OCI-LY7 (cell line): ENCODE data around the gene DMXL2. TPM values are rescaled to one million over a fixed set of nuclear protein-coding genes. Genes with fewer than 3 reads are reported as not detected.

ENCODE experiments used
- Bru-seq: library from RNA; stranded (reverse); fragments of 400-500 nt; gene quantifications from one replicate; lab custom pipeline; 2021; lab: Mats Ljungman, UMichigan
- BruChase-seq, 2 experiments: library from RNA; stranded (reverse); fragments of 400-500 nt; gene quantifications; one replicate each; lab custom pipeline; 2021; lab: Mats Ljungman, UMichigan
- BruUV-seq: library from RNA; stranded (reverse); fragments of 400-500 nt; replicated peaks from 2 replicates; lab custom pipeline; 2021; lab: Mats Ljungman, UMichigan
- CTCF ChIA-PET: fragments of 300-600 bp; sonication (Branson Sonifier 250); formaldehyde crosslinking; loops from one replicate; lab custom pipeline; 2022; ENCODE audit warnings: antibody characterized with exemption; ENCODE audit not compliant: unreplicated experiment; lab: Charles Lee
- POLR2A ChIA-PET: fragments of 300-600 bp; sonication (Branson Sonifier 250); formaldehyde crosslinking; loops from one replicate; lab custom pipeline; 2022; ENCODE audit warnings: antibody characterized with exemption; lab: Charles Lee
- DNase-seq: peaks from one replicate; pipeline ENCODE4 v3.0.0-alpha.2; 2015; ENCODE audit warnings: low spot score
- H2AFZ ChIP-seq: fragments of 200-600 bp; sonication (generic), shearing (Covaris generic); 2 replicates; pipeline ENCODE4 v1.6.1; 2014; ENCODE audit warnings: mild to moderate bottlenecking, antibody characterized with exemption, low read length, moderate library complexity
- H3K27ac ChIP-seq: fragments of 200-600 bp; sonication (generic); 2 replicates; pipeline ENCODE4 v1.5.1; 2014; ENCODE audit warnings: mixed run types, low read depth, mild to moderate bottlenecking, moderate library complexity, low read length, inconsistent platforms; ENCODE audit not compliant: poor library complexity, severe bottlenecking
- H3K36me3 ChIP-seq: fragments of 200-600 bp; sonication (generic); 2 replicates; pipeline ENCODE4 v1.6.1; 2014; ENCODE audit warnings: mild to moderate bottlenecking, antibody characterized with exemption, low read length, moderate library complexity, mixed read lengths; ENCODE audit not compliant: insufficient read depth
- H3K4me1 ChIP-seq: fragments of 200-600 bp; sonication (generic); 2 replicates; pipeline ENCODE4 v1.5.1; 2014; ENCODE audit warnings: mild to moderate bottlenecking, low read length; ENCODE audit not compliant: insufficient read depth, poor library complexity, severe bottlenecking
- H3K4me2 ChIP-seq: fragments of 200-600 bp; sonication (generic); 2 replicates; pipeline ENCODE4 v1.6.1; 2014; ENCODE audit warnings: mild to moderate bottlenecking, low read length
- H3K4me3 ChIP-seq: fragments of 200-600 bp; sonication (generic); 2 replicates; pipeline ENCODE4 v1.5.1; 2014; ENCODE audit warnings: mild to moderate bottlenecking, low read depth, low read length; ENCODE audit not compliant: poor library complexity, severe bottlenecking
- H3K79me2 ChIP-seq: fragments of 200-600 bp; sonication (generic); 2 replicates; pipeline ENCODE4 v1.6.1; 2016; ENCODE audit warnings: low read depth, mild to moderate bottlenecking, low read length, moderate library complexity, mixed read lengths; ENCODE audit not compliant: insufficient read depth
- H3K9me2 ChIP-seq: fragments of 200-600 bp; sonication (generic); 2 replicates; pipeline ENCODE4 v1.6.1; 2016; ENCODE audit warnings: mild to moderate bottlenecking, low read length, mixed read lengths; ENCODE audit not compliant: insufficient read depth
- H3K9me3 ChIP-seq: fragments of 200-600 bp; sonication (generic); 2 replicates; pipeline ENCODE4 v1.6.1; 2014; ENCODE audit warnings: mild to moderate bottlenecking, mixed run types, low read length, mixed read lengths
- H4K20me1 ChIP-seq: fragments of 200-600 bp; sonication (generic); 2 replicates; pipeline ENCODE4 v1.6.1; 2014; ENCODE audit warnings: mild to moderate bottlenecking, antibody characterized with exemption, low read length, moderate library complexity, mixed read lengths; ENCODE audit not compliant: insufficient read depth
- EZH2phosphoT487 ChIP-seq: fragments of 200-600 bp; sonication (generic); IDR thresholded peaks from 2 replicates; pipeline ENCODE4 v1.6.1; 2018; ENCODE audit warnings: low read depth, borderline replicate concordance, mild to moderate bottlenecking, mixed run types, antibody characterized with exemption, low read length, moderate library complexity, mixed read lengths
- intact Hi-C: fragments of 100-400 bp; cut with micrococcal nuclease; formaldehyde crosslinking; loops from one replicate; pipeline ENCODE4 v1.10.0; 2022; ENCODE audit not compliant: unreplicated experiment
- long read RNA-seq: library from polyadenylated mRNA; stranded (forward); transcript quantifications from one replicate; pipeline ENCODE4 v2.0.0, GENCODE V29; 2022
- total RNA-seq, 2 experiments: library from RNA; depleted of rRNA in 1 of 2; stranded (reverse); fragments of >200 nt in 1 of 2; shearing (Covaris generic) in 1 of 2; gene quantifications; 2 replicates each; pipeline ENCODE4 v1.2.3, GENCODE V29; 2014 to 2022
- TF ChIP-seq, protein P1 (sequence below): fragments of 200-600 bp; sonication (generic); conservative IDR thresholded peaks from 2 replicates; pipeline ENCODE4 v1.5.1; 2014; ENCODE audit warnings: mild to moderate bottlenecking, antibody characterized with exemption, low read length, moderate library complexity, mixed read lengths

DMXL2 gene, protein sequence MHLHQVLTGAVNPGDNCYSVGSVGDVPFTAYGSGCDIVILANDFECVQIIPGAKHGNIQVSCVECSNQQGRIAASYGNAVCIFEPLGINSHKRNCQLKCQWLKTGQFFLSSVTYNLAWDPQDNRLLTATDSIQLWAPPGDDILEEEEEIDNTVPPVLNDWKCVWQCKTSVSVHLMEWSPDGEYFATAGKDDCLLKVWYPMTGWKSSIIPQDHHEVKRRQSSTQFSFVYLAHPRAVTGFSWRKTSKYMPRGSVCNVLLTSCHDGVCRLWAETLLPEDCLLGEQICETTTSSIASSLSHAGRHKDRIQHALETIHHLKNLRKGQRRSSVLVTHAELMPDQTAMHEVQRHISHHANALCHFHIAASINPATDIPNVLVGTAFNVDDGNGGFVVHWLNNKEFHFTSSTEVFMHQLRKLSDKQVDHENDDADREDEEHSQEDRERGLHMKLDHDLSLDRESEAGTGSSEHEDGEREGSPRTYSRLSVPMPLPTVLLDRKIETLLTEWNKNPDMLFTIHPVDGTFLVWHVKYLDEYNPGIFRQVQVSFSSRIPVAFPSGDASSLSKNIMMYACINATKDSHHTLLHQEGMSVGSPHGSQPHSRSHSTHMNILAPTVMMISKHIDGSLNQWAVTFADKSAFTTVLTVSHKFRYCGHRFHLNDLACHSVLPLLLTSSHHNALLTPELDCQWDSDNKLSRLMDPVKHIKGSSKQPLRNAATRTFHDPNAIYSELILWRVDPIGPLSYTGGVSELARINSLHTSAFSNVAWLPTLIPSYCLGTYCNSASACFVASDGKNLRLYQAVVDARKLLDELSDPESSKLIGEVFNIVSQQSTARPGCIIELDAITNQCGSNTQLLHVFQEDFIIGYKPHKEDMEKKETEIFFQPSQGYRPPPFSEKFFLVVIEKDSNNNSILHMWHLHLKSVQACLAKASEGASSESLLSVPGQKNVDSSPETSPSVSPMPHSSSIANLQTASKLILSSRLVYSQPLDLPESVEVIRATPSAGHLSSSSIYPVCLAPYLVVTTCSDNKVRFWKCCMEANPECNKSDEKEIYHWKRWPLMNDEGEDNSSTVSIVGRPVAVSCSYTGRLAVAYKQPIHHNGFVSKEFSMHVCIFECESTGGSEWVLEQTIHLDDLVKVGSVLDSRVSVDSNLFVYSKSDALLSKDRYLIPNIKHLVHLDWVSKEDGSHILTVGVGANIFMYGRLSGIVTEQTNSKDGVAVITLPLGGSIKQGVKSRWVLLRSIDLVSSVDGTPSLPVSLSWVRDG (N-terminal part only)
- total RNA-seq (2014; rRNA removed; shearing (Covaris generic)) (0.33 and 0.47 TPM in 2 replicates), total RNA-seq (2022) (0.32 and 0.35 TPM in 2 replicates), Bru-seq, nascent RNA (percentile 20 among the genes with signal in this experiment), BruChase-seq, experiment 1, labeled RNA remaining after a 6-hour chase (percentile 13 among the genes with signal in this experiment), BruChase-seq, experiment 2, labeled RNA remaining after a 2-hour chase (percentile 19 among the genes with signal in this experiment)
- long read RNA-seq, result 0 reads

DNA sequence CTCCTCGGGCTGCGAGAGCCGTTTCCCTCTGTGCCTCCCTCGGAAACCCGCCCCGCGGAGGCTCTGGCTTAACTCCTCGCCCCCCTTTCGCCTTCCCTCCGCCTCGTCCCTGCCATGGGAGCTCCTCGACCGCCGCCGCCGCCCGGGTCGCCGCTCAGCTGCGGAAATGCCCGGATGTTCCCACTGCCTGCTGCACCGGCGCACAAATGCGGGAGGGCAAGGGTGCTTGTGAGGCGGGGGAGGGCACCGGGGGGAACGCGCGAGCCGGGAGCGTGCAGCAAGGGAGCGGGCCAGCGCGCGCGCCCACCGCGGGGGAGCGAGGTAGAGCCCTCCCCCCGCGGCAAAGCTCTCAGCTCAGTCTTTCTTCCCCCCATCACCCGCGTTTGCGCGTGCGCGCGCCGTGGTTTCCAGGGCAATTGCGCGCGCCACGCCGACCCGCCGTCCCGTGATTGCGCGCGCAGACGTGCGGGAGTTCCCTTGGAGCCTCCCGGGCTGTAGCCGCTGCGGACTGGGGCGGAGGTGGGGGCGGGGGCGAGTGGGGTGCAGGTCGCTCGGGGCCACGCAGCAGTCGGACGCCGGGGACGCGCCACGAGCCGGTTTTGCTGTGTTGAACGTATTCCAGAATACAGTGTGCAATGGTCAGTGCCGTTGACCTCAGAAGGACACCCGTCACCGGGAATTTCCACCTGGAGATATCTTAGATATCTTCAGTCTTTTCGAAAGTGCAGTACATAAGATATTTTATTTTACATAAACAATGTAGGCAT is at the start of gene DMXL2:
TSS of gene DMXL2 (minus strand) at position 168 of the 767 bp plus-strand sequence. CDS start 226 bp downstream, outside the sequence.
- TF ChIP-seq, protein P1, sequence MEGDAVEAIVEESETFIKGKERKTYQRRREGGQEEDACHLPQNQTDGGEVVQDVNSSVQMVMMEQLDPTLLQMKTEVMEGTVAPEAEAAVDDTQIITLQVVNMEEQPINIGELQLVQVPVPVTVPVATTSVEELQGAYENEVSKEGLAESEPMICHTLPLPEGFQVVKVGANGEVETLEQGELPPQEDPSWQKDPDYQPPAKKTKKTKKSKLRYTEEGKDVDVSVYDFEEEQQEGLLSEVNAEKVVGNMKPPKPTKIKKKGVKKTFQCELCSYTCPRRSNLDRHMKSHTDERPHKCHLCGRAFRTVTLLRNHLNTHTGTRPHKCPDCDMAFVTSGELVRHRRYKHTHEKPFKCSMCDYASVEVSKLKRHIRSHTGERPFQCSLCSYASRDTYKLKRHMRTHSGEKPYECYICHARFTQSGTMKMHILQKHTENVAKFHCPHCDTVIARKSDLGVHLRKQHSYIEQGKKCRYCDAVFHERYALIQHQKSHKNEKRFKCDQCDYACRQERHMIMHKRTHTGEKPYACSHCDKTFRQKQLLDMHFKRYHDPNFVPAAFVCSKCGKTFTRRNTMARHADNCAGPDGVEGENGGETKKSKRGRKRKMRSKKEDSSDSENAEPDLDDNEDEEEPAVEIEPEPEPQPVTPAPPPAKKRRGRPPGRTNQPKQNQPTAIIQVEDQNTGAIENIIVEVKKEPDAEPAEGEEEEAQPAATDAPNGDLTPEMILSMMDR, result no peak
- no peak for TF ChIP-seq EZH2phosphoT487
- Histone ChIP-seq H3K36me3 (no peaks in the 10 kb centered on the region), H2AFZ (peak within 1 kb of the TSS; percentile 62), H3K9me3 (no peaks in the 10 kb centered on the region), H3K4me3 (peak within 1 kb of the TSS; percentile 69), H3K4me1 (no peaks in the 10 kb centered on the region), H3K4me2 (peak within 1 kb of the TSS; percentile 69), H3K27ac (no peak within 1 kb of the TSS), H3K9me2 (no peaks in the 10 kb centered on the region), H3K79me2 (no peaks in the 10 kb centered on the region), H4K20me1 (no peaks in the 10 kb centered on the region)
- ChIA-PET POLR2A (no interaction called here), CTCF (interaction anchor here (0.5 kb wide), 1 partner anchor 9 kb away, joined by 3 read pairs; no protein-coding TSS in a partner anchor)
- BruUV-seq, result no TSS peak
- intact Hi-C loops, result no loop called here
- peak; percentile 41 for DNase-seq

DNA sequence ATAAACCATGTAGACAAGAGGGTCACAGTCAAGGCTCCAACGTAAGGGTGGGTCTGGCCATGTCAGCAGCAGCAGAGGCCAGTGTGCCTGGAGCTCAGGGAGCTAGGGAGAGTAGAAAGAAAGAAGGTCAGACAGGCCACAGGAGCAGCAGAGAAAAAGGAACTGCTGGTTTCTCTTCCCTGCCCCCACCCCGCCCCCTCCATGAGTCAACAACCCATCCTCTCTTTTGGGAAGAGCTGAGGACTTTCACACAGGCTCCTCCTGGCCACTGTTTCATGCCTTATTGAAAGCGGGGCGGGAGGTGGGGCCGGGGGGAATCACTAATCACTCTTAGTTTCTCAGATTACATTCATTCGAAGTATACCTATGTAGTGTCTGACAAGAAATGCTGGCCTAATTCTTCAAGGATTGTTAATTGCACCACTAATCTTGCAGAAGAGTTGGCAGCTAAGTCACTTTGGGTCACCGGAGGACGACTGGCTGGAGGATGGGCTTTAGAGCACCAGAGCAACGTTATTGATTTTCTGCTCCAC is 49.6 kb upstream of the DMXL2 start:
- H3K4me1 ChIP-seq, result no peaks in the 10 kb centered on the region
- H3K4me2 ChIP-seq, result no peak overlapping the region
- no peak for TF ChIP-seq EZH2phosphoT487
- TF ChIP-seq, protein P1, result no peak
- no TSS peak for BruUV-seq
- H3K9me3 ChIP-seq, result no peaks in the 10 kb centered on the region
- H3K36me3 ChIP-seq, result no peaks in the 10 kb centered on the region
- H3K9me2 ChIP-seq, result no peaks in the 10 kb centered on the region
- ChIA-PET CTCF (interaction anchor here (0.6 kb wide), 1 partner anchor 106 kb away, joined by 4 read pairs; no protein-coding TSS in a partner anchor), POLR2A (no interaction called here)
- no peaks in the 10 kb centered on the region for H3K79me2 ChIP-seq
- no peaks in the 10 kb centered on the region for H4K20me1 ChIP-seq
- no peak overlapping the region for H2AFZ ChIP-seq
- intact Hi-C loops, result no loop called here
- no peak overlapping the region for H3K4me3 ChIP-seq
- DNase-seq, result no peak
- H3K27ac ChIP-seq, result no peak overlapping the region
